ENCODE data around the gene PGAP3.

PGAP3 gene

DNA sequence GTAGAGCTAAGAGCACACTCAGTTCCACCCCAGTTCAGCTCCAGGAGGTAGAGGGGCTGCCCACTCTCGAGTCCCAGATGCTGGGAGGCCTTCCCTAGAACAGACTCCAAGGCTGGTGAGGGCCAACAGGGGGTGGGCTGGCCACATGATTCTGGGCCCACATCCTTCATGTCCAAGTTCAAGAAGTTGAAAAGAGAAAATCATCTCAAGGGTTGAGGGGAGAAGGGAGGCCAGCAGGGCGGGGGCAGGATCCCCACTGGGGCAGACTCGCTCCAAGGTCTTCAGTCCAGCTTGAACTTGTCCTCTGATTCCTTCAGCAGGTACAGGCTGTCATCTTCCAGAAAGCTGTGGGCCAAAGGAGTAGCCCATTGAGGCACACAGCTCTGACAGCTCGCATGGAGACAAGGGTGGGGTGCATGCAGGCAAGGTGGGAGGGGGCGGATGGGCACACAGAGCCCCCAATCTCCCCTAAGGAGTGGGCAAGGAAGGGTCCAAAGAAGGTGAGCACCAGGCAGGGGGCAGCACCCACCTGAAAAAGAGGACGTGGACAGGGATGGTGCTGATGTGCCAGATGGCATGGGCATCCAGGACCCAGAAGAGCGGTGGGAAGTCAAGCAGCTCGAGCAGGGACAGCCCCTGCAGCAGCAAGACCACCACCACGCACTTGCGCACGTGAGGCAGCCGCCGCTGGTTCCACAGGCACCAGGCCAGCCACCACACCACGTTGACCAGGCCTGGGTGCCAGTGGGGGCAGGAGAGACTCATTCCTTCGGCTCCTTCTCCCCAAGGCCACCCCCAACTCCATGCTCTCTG is 15.1 kb downstream of the PGAP3 start:
- in situ Hi-C loops (cut with MboI; ENCODE audit: low sequenced_read_pairs, unreplicated experiment): no loop called here
- no peak for TF ChIP-seq CTCF (IDR thresholded peaks at IDR 0.05; ENCODE audit: borderline replicate concordance, control extremely low read depth, extremely low read depth, insufficient read depth, missing control alignments)
- no peak for DNase-seq (ENCODE audit: low spot score)

DNA sequence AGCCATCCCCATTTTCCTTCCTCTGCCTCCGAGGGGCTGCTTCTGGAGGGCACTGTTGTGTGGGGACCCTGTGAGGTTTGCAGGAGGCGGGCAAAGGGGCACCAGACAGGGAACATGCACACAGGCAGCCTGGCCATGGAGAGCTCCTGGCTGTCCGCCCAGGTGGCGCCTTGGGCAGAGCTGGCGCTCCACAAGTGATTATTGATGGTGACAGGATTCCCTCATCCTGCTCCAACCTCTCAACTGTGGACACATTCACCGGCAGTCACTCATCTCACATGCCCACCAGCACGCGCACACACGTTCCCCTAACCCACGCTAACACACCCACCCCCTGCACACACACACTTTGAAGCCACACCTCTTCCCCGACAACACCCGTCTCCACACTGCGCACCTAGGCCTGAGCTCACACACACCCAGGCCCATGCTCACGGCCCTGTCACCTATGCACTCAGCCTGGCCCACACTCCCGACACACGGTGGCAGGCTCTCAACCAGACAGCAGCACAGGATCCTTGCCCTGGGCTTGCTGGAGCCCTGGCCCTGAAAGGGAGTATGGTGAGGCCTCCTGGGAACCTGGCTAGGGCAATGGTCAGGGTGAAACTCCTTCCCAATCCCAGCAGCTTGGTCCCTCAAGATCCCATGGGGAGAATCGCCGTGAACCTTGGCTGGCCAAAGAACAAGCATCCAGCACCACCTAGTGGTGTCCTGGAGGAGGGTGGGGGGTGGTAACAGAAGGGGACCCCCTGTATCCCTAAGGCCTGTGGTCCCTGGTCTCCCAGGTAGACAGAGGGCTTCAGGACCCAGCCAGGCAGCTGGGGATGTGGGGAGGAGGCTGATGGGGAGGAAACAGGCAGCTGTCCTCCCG is 16.0 kb downstream of the PGAP3 start:
- no peak for DNase-seq (ENCODE audit: low spot score)
- in situ Hi-C loops (cut with MboI; ENCODE audit: low sequenced_read_pairs, unreplicated experiment): no loop called here
- peak; percentile 35 for TF ChIP-seq CTCF (IDR thresholded peaks at IDR 0.05; ENCODE audit: borderline replicate concordance, control extremely low read depth, extremely low read depth, insufficient read depth, missing control alignments)

DNA sequence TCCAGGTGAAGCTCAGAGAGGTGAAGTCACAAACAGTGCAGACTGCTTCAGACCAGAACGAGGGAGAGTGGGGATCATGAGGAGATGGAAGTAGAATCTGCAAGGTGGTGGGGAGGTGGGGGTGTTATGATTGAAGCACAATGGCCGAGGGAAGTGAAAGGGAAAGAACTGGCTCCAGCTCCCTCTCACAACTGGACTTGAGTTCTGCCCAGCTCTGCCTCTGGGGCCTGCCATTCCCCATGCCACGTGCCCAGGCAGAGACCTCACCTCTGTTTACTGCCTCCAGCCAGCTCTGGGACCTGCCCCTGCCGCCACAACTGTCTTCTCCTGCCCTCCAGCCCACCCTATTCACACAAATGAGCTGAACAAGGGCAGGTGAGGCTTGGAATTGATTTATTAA is 17.1 kb downstream of the PGAP3 start:
- no peak for TF ChIP-seq CTCF (IDR thresholded peaks at IDR 0.05; ENCODE audit: borderline replicate concordance, control extremely low read depth, extremely low read depth, insufficient read depth, missing control alignments)
- DNase-seq (ENCODE audit: low spot score): no peak
- in situ Hi-C loops (cut with MboI; ENCODE audit: low sequenced_read_pairs, unreplicated experiment): no loop called here

- DNase-seq (ENCODE audit: low spot score): no peak
- TF ChIP-seq CTCF (IDR thresholded peaks at IDR 0.05; ENCODE audit: borderline replicate concordance, control extremely low read depth, extremely low read depth, insufficient read depth, missing control alignments): no peak
- in situ Hi-C loops (cut with MboI; ENCODE audit: low sequenced_read_pairs, unreplicated experiment): no loop called here
Observed at GRCh38 chr17:39669897-39670735, 17.7 kb downstream of the PGAP3 start.

DNA sequence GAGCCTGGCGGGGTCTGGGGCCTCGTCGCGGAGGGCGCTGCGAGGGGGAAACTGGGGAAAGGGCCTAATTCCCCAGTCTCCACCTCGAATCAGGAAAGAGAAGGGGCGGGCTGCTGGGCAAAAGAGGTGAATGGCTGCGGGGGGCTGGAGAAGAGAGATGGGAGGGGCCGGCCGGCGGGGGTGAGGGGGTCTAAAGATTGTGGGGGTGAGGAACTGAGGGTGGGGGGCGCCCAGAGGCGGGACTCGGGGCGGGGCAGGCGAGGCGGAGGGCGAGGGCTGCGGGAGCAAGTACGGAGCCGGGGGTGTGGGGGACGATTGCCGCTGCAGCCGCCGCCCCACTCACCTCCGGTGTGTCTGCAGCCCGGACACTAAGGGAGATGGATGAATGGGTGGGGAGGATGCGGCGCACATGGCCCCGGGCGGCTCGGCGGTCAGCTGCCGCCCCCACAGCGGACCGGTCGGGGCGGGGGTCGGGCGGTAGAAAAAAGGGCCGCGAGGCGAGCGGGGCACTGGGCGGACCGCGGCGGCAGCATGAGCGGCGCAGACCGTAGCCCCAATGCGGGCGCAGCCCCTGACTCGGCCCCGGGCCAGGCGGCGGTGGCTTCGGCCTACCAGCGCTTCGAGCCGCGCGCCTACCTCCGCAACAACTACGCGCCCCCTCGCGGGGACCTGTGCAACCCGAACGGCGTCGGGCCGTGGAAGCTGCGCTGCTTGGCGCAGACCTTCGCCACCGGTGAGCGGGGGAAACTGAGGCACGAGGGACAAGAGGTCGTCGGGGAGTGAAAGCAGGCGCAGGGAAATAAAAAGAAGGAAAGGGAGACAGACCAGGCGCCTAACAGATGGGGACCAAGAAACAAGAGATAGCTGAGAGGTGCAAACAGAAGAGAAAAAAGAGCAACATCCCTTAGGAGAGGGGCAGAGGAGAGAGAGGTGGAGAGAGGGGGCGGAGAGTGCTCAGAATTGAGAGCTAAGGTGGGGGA is 19.6 kb downstream of the PGAP3 start, which contains the start of gene PNMT:
Gene PNMT, plus strand, starts transcription at position 509 of the 980 bp plus-strand sequence. Its CDS starts 23 bp downstream, at position 532.
- in situ Hi-C loops (cut with MboI; ENCODE audit: low sequenced_read_pairs, unreplicated experiment): no loop called here
- TF ChIP-seq CTCF (IDR thresholded peaks at IDR 0.05; ENCODE audit: borderline replicate concordance, control extremely low read depth, extremely low read depth, insufficient read depth, missing control alignments): peak; percentile 89
- DNase-seq (ENCODE audit: low spot score): peak; percentile 86
